HUES6 (cell line): ENCODE results near the gene WNT2.
"Not testable (repeated sequence)": the region's sequence is repeated elsewhere in the genome, so short reads cannot be mapped to it uniquely, and the experiment has no call there.

ENCODE experiments used
- H3K27ac ChIP-seq: 2 replicates; pipeline ENCODE4 v1.7.0; 2013; ENCODE audit warnings: low read depth, mild to moderate bottlenecking, low read length, inconsistent platforms
- H3K27me3 ChIP-seq: 2 replicates; pipeline ENCODE4 v1.6.1; 2013; ENCODE audit warnings: low read length; ENCODE audit not compliant: control insufficient read depth, insufficient read depth
- H3K36me3 ChIP-seq: 2 replicates; pipeline ENCODE4 v1.6.1; 2013; ENCODE audit warnings: low read length; ENCODE audit not compliant: control insufficient read depth, insufficient read depth
- H3K4me1 ChIP-seq: 2 replicates; pipeline ENCODE4 v1.6.1; 2013; ENCODE audit warnings: low read length; ENCODE audit not compliant: control insufficient read depth, insufficient read depth
- H3K4me3 ChIP-seq: 2 replicates; pipeline ENCODE4 v1.5.1; 2013; ENCODE audit warnings: low read depth, low read length
- H3K9ac ChIP-seq: one replicate; pipeline ENCODE4 v1.6.1; 2013; ENCODE audit warnings: mild to moderate bottlenecking, low read length
- H3K9me3 ChIP-seq: 2 replicates; pipeline ENCODE4 v1.6.1; 2013; ENCODE audit warnings: low read depth, low read length; ENCODE audit not compliant: control insufficient read depth, insufficient read depth

Gene WNT2

DNA sequence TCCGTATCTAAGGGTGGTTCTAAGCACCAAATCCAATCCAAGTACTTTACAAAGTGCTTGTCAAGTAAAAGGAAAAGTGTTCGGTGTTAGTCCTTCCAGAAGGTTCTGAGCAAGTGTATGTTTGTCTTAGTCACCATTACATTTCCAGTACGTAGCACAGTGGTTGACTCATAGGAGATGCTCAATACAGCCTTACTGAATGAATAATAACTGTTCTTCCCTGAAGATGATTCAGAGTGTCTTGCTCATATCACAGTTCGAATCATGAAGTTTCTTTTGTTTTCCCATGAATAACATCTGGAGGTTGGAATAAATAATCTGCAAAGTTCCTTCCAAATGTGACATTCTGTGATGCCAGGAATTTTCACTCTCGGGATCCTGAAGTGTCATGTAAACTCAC lies 53.4 kb downstream of the WNT2 start:
- H3K9ac ChIP-seq = no peak overlapping the region
- H3K9me3 ChIP-seq = no peaks in the 10 kb centered on the region
- no peaks in the 10 kb centered on the region for H3K27me3 ChIP-seq
- no peaks in the 10 kb centered on the region for H3K4me1 ChIP-seq
- H3K36me3 ChIP-seq = no peaks in the 10 kb centered on the region
- H3K27ac ChIP-seq = no peak overlapping the region
- H3K4me3 ChIP-seq = no peak overlapping the region

DNA sequence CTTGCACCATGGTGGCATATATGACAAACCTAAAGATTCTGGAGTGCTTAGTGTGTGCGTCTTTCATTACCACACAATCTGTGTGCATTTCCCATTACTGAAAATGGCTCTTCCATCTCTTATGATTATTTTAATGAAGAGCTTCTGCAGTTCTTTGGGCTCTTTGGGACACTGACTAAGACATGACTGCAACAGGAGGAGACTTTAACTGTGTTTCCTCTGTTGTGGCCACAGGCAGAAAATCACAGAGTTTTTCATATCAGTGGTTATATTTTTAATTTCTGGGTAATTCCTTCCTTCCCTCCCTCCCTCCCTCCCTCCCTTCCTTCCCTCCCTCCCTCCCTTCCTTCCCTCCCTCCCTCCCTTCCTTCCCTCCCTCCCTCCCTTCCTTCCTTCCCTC lies 58.1 kb downstream of the WNT2 start:
- Histone ChIP-seq H3K9me3 (no peaks in the 10 kb centered on the region), H3K9ac (no peak overlapping the region), H3K4me3 (no peak overlapping the region)

DNA sequence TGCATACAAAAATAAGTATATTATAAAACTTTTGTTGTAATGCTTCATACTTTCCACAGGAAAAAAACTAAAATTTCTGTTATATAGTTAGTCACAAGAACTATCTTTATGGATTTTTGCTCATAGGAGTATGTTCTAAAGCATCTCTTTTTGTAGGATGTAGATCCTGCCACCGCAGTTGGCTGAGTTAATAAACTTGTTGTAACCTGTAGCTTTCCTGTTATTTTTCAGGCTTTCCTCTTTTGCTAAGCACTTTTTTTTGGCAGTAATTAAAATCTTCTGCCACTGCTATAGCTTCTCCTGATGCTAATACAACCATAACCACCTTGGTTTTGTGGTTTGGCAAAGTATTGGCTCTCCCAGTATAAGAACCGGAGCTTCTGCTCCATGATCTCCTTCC lies 60.3 kb downstream of the WNT2 start:
- no peak overlapping the region for H3K27ac ChIP-seq
- no peak overlapping the region for H3K9ac ChIP-seq
- H3K4me3 ChIP-seq = no peak overlapping the region
- no peaks in the 10 kb centered on the region for H3K9me3 ChIP-seq
- H3K4me1 ChIP-seq = no peaks in the 10 kb centered on the region
- no peaks in the 10 kb centered on the region for H3K36me3 ChIP-seq
- no peaks in the 10 kb centered on the region for H3K27me3 ChIP-seq

More for the DNA sequence above, 58.1 kb downstream of the WNT2 start:
- Histone ChIP-seq H3K27ac (no peak overlapping the region), H3K36me3 (no peaks in the 10 kb centered on the region), H3K27me3 (no peaks in the 10 kb centered on the region), H3K4me1 (no peaks in the 10 kb centered on the region)

DNA sequence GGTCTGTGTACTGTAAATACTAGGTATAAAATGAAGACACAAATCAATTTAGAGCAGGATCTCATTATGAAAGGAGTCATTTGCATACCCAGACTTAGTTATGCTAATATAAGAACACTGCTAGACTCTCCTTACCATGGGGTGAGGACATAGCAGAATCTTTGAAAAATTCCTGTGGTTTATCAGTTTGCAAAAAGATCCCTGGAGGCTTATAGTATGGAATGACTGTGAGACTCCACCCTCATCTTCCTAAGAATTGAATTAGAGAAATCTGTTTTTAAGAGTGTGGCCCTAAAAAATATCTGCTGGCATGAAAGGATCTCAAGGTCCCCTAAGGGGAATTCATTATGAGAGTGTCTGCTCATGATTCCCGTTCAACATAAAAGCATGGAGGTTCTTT lies 63.2 kb downstream of the WNT2 start:
- Histone ChIP-seq H3K9me3 (no peaks in the 10 kb centered on the region), H3K4me1 (no peaks in the 10 kb centered on the region), H3K9ac (no peak overlapping the region), H3K27ac (no peak overlapping the region), H3K27me3 (no peaks in the 10 kb centered on the region), H3K36me3 (no peaks in the 10 kb centered on the region), H3K4me3 (no peak overlapping the region)

DNA sequence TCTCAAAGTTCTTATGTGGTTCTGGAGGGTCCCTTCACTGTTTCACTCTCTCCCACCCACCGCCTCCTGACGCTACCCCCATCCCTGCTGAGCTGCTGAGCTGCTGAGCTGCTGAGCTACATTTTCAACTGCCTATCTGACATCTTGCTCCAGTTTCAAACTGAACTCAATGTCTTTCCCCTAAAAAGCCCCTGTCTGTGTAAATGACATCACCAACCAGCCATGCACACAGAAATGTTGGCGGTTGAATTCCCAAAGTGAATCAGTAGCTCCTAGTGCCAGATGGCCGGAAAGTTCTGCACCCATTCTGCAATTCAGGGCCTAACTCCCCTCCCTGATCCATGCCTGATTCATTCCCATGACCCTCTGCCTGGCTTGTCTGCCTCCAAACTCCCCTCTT lies 71.2 kb downstream of the WNT2 start:
- no peaks in the 10 kb centered on the region for H3K4me1 ChIP-seq

DNA sequence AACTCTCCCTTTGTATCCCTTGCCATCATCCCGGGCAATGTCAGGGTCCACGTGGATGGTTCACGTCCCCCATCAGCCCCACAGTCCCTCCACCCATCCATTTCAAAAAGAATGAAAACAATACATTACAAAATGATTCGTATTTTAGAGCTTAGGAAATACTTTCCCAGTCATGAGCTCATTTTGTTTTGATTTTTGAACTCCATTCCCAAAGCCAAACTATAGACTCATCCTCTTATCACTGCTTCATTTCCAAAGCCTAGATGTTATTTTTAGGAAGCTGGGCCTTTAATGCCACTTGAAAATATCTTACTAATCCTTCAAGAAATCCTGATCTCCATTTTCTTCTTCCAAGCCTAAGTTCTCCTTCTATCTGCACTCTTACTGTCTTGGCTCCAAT lies 72.1 kb downstream of the WNT2 start:
- Histone ChIP-seq H3K4me3 (no peak overlapping the region), H3K36me3 (no peaks in the 10 kb centered on the region), H3K4me1 (no peaks in the 10 kb centered on the region), H3K27me3 (no peaks in the 10 kb centered on the region), H3K9me3 (peaks cover 4% of the 10 kb centered on the region), H3K9ac (no peak overlapping the region), H3K27ac (no peak overlapping the region)

More for the DNA sequence above, 71.2 kb downstream of the WNT2 start:
- Histone ChIP-seq H3K4me3 (no peak overlapping the region), H3K27me3 (no peaks in the 10 kb centered on the region), H3K27ac (no peak overlapping the region), H3K9me3 (no peaks in the 10 kb centered on the region), H3K9ac (no peak overlapping the region), H3K36me3 (no peaks in the 10 kb centered on the region)

DNA sequence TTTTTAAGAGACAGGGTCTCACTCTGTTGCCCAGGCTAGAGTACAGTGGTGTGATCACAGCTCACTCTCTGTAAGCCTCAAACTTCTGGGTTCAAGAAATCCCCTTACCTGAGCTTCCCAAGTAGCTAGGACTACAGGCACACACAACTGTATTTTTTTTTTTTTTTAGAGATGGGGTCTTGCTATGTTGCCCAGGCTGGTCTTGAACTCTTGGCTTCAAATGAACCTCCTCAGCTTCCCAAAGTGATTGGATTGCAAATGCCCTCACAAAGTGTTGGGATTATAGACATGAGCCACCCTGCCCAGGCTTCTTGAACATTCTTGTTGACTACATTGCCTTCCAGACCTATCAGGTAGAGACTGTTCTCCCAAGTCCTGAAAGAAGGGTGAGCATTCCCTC lies 72.6 kb downstream of the WNT2 start:
- no peaks in the 10 kb centered on the region for H3K27me3 ChIP-seq
- H3K36me3 ChIP-seq = no peaks in the 10 kb centered on the region
- peaks cover 10% of the 10 kb centered on the region for H3K9me3 ChIP-seq
- H3K27ac ChIP-seq = no peak overlapping the region
- no peaks in the 10 kb centered on the region for H3K4me1 ChIP-seq
- H3K4me3 ChIP-seq = no peak overlapping the region
- no peak overlapping the region for H3K9ac ChIP-seq

DNA sequence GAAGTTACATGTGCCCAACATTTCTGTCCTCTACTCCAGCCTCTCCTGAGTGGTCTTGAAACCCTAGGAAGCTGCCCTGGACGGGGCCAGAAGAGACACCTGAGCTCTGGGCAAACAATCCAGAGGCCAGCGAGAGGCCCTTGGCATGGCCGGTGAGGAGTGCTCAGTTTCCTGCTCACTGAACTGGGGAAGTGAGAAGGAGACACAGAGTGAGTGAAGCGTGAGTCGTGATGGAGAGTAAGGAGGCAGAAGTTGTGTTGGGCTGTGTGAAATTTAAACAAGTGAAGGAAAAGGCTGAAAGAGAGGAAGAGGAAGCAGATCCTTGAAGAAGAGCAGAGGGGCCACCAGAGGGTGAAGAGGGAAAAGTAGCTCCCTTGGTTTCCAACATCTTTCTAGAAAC lies 73.2 kb downstream of the WNT2 start:
- H3K9ac ChIP-seq = no peak overlapping the region
- no peak overlapping the region for H3K27ac ChIP-seq
- no peaks in the 10 kb centered on the region for H3K36me3 ChIP-seq
- H3K4me3 ChIP-seq = no peak overlapping the region
- H3K9me3 ChIP-seq = peaks cover 12% of the 10 kb centered on the region
- H3K27me3 ChIP-seq = no peaks in the 10 kb centered on the region
- no peaks in the 10 kb centered on the region for H3K4me1 ChIP-seq

DNA sequence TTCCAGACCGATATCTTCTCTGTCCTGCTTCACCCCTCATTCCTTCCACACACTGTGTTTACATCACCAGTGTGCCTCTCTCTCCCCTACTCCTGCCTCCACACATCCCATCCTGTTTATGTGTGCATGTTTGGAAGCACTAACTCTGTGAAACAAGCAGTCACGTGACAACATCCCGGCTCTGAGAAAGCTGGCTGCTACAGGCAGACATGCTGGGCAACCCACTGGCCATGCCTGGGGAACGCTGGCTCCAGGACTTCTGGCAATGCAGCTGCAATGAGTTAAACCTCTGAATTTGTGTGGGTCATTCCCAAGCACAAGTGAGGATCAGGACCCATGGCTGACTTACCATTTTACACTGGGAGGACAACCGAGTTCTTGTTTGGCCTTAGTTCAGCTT lies 74.0 kb downstream of the WNT2 start:
- H3K27me3 ChIP-seq = no peaks in the 10 kb centered on the region
- no peaks in the 10 kb centered on the region for H3K36me3 ChIP-seq
- no peaks in the 10 kb centered on the region for H3K4me1 ChIP-seq
- H3K9me3 ChIP-seq = peaks cover 12% of the 10 kb centered on the region
- no peak overlapping the region for H3K9ac ChIP-seq
- no peak overlapping the region for H3K4me3 ChIP-seq
- H3K27ac ChIP-seq = no peak overlapping the region

DNA sequence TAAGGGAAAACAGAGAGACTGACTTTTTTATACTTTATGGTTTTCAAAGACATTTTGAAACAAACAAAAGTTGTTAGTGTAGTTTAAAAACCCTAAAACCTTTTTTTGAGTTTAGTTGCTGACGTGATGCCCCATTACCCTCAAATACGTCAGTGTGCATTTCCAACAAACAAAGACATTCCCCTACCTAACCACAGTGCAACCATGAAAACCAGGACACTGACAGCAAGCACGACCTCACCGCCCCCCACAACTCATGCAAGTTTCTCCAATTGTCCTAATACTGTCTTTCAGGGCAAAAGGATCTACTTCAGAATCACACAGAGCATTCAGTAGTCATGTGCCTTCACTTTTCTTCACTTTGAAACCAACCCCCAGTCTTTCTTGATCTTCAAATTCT lies 75.0 kb downstream of the WNT2 start:
- peaks cover 12% of the 10 kb centered on the region for H3K9me3 ChIP-seq
- H3K36me3 ChIP-seq = no peaks in the 10 kb centered on the region
- H3K27me3 ChIP-seq = no peaks in the 10 kb centered on the region
- H3K4me1 ChIP-seq = no peaks in the 10 kb centered on the region
- no peak overlapping the region for H3K4me3 ChIP-seq
- no peak overlapping the region for H3K27ac ChIP-seq
- H3K9ac ChIP-seq = no peak overlapping the region

DNA sequence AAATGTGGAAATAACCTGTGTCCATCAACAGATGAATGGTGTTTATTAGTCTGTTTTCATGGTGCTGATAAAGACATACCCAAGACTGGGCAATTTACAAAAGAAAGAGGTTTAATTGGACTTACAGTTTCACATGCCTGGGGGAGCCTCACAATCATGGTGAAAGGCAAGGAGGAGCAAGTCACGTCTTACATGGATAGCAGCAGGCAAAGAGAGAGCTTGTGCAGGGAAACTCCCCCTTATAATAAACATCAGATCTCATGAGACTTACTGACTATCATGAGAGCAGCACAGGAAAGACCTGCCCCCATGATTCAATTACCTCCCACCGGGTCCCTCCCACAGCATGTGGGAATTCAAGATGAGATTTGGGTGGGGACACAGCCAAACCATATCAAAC lies 77.2 kb downstream of the WNT2 start:
- H3K36me3 ChIP-seq, H3K27me3 ChIP-seq, H3K4me3 ChIP-seq, H3K27ac ChIP-seq, H3K4me1 ChIP-seq, H3K9ac ChIP-seq: not testable (repeated sequence)
- peaks cover 12% of the 10 kb centered on the region for H3K9me3 ChIP-seq

DNA sequence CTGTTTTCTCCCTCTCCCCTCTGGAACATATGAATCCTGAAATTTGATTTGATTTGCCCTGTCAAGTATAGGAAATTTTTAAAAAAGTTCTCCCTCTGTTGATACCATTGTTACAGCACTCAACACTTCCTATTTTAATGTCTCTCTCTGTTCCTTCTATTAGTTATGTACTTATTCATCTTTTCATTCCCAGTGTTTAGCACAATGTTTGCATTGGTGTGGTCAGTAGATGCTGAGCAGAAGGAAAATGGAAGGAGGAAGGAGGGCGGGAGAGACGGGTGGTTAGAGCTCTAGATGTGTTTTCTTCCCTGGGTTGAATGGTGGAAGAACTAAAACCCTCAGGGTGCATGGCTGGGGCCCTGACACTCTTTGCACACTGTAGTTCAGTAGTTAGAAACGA lies 79.5 kb downstream of the WNT2 start:
- Histone ChIP-seq H3K9me3 (peaks cover 12% of the 10 kb centered on the region), H3K4me1 (no peaks in the 10 kb centered on the region), H3K4me3 (no peak overlapping the region), H3K27ac (no peak overlapping the region), H3K36me3 (no peaks in the 10 kb centered on the region), H3K27me3 (no peaks in the 10 kb centered on the region), H3K9ac (no peak overlapping the region)
